ENCODE measurements around the gene KCNJ5.

DNA sequence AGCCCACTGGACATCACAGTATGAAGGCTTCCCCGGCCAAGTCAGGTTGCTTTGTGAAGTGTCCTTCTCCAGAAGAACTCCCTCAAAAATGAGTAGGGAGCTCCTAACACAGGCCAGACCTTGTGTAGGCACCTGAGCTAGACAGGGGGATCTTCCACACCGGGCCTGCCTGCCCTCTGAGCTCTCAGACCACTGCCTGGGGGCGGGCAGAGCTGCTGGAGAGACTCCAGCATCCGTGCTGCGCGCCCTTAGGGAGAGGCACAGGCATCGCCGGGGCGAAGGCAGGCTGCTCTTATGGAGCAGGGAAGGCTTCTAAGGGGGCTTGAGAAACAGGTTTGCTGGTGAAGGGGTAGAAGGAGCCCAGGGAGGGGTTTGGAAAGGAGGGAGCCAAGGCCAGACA lies 4.4 kb downstream of the KCNJ5 start:
- TF ChIP-seq, protein P1, sequence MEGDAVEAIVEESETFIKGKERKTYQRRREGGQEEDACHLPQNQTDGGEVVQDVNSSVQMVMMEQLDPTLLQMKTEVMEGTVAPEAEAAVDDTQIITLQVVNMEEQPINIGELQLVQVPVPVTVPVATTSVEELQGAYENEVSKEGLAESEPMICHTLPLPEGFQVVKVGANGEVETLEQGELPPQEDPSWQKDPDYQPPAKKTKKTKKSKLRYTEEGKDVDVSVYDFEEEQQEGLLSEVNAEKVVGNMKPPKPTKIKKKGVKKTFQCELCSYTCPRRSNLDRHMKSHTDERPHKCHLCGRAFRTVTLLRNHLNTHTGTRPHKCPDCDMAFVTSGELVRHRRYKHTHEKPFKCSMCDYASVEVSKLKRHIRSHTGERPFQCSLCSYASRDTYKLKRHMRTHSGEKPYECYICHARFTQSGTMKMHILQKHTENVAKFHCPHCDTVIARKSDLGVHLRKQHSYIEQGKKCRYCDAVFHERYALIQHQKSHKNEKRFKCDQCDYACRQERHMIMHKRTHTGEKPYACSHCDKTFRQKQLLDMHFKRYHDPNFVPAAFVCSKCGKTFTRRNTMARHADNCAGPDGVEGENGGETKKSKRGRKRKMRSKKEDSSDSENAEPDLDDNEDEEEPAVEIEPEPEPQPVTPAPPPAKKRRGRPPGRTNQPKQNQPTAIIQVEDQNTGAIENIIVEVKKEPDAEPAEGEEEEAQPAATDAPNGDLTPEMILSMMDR (IDR thresholded peaks at IDR 0.05; ENCODE audit: insufficient read depth, low read length, poor library complexity, severe bottlenecking), result no peak
- TF ChIP-seq EZH2phosphoT487 (conservative IDR thresholded peaks at IDR 0.05; ENCODE audit: low read length), result no peak
